ENCODE measurements around the gene EYA2. TPM values are rescaled to one million over a fixed set of nuclear protein-coding genes. Genes with fewer than 3 reads are reported as not detected.

EYA2 gene
- total RNA-seq, 1 donor from 2014 or later, result 94.1 TPM

DNA sequence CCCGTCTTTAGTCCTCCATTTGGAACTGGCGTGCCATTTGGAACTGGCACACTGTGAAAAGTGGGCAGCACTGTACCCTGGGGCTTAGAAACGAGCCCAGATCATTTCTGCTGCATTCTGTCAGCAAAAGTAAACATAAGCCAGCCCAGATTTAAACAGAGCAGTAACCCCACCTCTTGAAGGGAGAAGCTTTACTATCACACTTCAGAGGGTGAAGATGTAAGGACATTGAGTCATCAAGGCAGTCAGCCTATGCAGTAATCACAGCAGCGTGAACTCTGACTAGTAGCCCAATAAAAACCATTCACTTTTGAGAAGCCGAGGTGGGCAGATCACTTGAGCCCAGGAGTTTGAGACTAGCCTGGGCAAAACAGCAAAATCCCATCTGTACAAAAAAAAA is 216.9 kb downstream of the EYA2 start:
- TF ChIP-seq, protein P1, sequence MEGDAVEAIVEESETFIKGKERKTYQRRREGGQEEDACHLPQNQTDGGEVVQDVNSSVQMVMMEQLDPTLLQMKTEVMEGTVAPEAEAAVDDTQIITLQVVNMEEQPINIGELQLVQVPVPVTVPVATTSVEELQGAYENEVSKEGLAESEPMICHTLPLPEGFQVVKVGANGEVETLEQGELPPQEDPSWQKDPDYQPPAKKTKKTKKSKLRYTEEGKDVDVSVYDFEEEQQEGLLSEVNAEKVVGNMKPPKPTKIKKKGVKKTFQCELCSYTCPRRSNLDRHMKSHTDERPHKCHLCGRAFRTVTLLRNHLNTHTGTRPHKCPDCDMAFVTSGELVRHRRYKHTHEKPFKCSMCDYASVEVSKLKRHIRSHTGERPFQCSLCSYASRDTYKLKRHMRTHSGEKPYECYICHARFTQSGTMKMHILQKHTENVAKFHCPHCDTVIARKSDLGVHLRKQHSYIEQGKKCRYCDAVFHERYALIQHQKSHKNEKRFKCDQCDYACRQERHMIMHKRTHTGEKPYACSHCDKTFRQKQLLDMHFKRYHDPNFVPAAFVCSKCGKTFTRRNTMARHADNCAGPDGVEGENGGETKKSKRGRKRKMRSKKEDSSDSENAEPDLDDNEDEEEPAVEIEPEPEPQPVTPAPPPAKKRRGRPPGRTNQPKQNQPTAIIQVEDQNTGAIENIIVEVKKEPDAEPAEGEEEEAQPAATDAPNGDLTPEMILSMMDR (IDR thresholded peaks at IDR 0.05; ENCODE audit: partially characterized antibody, unreplicated experiment), result no peak
- DNase-seq, result no peak
- Mint-ChIP-seq H3K27ac (ENCODE audit: unreplicated experiment) (peak overlapping the region; percentile 52), H3K36me3 (ENCODE audit: unreplicated experiment) (peaks cover 25% of the 10 kb centered on the region), H3K4me3 (ENCODE audit: unreplicated experiment) (no peak overlapping the region), H3K27me3 (ENCODE audit: unreplicated experiment) (no peaks in the 10 kb centered on the region), H3K9me3 (ENCODE audit: unreplicated experiment) (peaks cover 13% of the 10 kb centered on the region), H3K4me1 (ENCODE audit: low read depth, unreplicated experiment) (peaks cover 11% of the 10 kb centered on the region)

GRCh38 chr20:47113362-47114109 is 218.9 kb downstream of the EYA2 start:
- Mint-ChIP-seq H3K4me3 (ENCODE audit: unreplicated experiment) (no peak overlapping the region), H3K4me1 (ENCODE audit: low read depth, unreplicated experiment) (peaks cover 21% of the 10 kb centered on the region), H3K36me3 (ENCODE audit: unreplicated experiment) (peaks cover 14% of the 10 kb centered on the region), H3K27ac (ENCODE audit: unreplicated experiment) (peak overlapping the region; percentile 66), H3K27me3 (ENCODE audit: unreplicated experiment) (peaks cover 2% of the 10 kb centered on the region), H3K9me3 (ENCODE audit: unreplicated experiment) (peaks cover 8% of the 10 kb centered on the region)
- TF ChIP-seq, protein P1 (IDR thresholded peaks at IDR 0.05; ENCODE audit: partially characterized antibody, unreplicated experiment), result no peak
- DNase-seq, result no peak

DNA sequence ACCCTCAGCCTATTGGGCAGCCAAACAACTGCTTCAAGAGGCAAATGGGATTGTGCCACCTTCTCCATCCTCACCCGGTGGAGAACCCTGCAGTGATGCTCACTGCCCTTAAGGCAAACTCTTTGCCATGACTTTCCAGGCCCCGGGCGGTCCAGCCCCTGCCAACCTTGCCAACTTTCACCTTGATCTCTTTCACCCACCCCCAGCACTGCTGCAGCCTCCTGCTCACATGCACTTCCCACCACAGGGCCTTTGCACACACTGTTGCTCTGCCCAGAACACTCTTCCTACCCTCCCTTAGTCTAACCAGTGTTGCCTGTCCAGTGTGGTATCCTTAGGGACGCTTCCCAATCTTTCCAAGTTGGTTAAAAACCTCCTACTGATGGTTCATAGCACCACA is 221.1 kb downstream of the EYA2 start:
- Mint-ChIP-seq H3K4me3 (ENCODE audit: unreplicated experiment) (no peak overlapping the region), H3K4me1 (ENCODE audit: low read depth, unreplicated experiment) (peaks cover 26% of the 10 kb centered on the region), H3K36me3 (ENCODE audit: unreplicated experiment) (peaks cover 14% of the 10 kb centered on the region), H3K9me3 (ENCODE audit: unreplicated experiment) (peaks cover 11% of the 10 kb centered on the region), H3K27ac (ENCODE audit: unreplicated experiment) (no peak overlapping the region), H3K27me3 (ENCODE audit: unreplicated experiment) (peaks cover 2% of the 10 kb centered on the region)
- TF ChIP-seq, protein P1 (IDR thresholded peaks at IDR 0.05; ENCODE audit: partially characterized antibody, unreplicated experiment), result no peak
- DNase-seq, result no peak

DNA sequence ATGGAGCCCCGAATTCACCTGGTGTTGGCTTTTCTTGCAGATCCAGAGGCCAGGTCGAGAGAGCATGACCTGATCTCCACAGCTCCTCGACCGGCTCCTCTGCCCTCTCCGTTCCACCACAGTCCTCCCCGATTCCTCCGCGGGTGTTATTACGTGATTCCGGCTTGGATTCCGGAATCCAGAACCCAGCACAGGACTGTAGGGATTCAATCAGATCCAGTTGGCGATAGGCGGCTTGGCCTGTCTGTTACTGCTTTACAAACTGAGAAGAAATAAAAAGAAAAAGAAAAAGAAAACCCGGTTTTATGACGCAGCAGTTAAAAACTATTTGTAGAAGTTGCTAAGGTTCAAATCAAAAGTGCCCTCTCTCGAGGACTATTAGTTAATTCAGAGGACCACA is 222.7 kb downstream of the EYA2 start:
- DNase-seq, result no peak
- TF ChIP-seq, protein P1 (IDR thresholded peaks at IDR 0.05; ENCODE audit: partially characterized antibody, unreplicated experiment), result no peak
- H3K27ac Mint-ChIP-seq (ENCODE audit: unreplicated experiment), result no peak overlapping the region
- H3K4me3 Mint-ChIP-seq (ENCODE audit: unreplicated experiment), result no peak overlapping the region
- H3K9me3 Mint-ChIP-seq (ENCODE audit: unreplicated experiment), result peaks cover 8% of the 10 kb centered on the region
- peaks cover 26% of the 10 kb centered on the region for H3K4me1 Mint-ChIP-seq (ENCODE audit: low read depth, unreplicated experiment)
- peaks cover 2% of the 10 kb centered on the region for H3K27me3 Mint-ChIP-seq (ENCODE audit: unreplicated experiment)
- H3K36me3 Mint-ChIP-seq (ENCODE audit: unreplicated experiment), result peaks cover 6% of the 10 kb centered on the region

DNA sequence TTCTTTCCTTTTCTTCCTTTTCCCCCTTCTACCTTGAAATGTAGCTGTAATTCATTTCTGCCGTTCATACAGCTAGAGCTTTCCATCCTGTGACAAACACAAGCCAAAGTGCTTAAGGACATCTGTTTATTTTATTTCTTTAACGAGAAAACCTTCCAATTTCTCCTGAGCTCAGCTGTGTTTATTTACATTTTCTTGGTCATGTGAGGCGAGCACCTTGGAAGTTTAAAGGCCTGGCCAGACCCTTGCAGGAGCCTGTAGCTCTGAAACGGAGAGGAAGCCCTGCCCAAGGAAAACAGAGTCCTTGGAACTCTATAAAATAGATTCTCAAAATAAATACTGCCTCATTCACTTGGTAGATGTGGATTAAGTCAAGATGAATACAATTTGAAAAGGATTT is 223.1 kb downstream of the EYA2 start:
- Mint-ChIP-seq H3K4me1 (ENCODE audit: low read depth, unreplicated experiment) (peaks cover 26% of the 10 kb centered on the region), H3K27me3 (ENCODE audit: unreplicated experiment) (peaks cover 2% of the 10 kb centered on the region), H3K9me3 (ENCODE audit: unreplicated experiment) (peaks cover 8% of the 10 kb centered on the region), H3K4me3 (ENCODE audit: unreplicated experiment) (no peak overlapping the region), H3K27ac (ENCODE audit: unreplicated experiment) (no peak overlapping the region), H3K36me3 (ENCODE audit: unreplicated experiment) (peaks cover 6% of the 10 kb centered on the region)
- no peak for DNase-seq
- TF ChIP-seq, protein P1 (IDR thresholded peaks at IDR 0.05; ENCODE audit: partially characterized antibody, unreplicated experiment), result no peak

Measured in glutamatergic neuron (in vitro differentiated cells).